ENCODE results near the gene ATP1A1. TPM values are rescaled to one million over a fixed set of nuclear protein-coding genes. Genes with fewer than 3 reads are reported as not detected.

The ATP1A1 gene
- total RNA-seq, 1 donor from 2014 or later = 216 TPM

- TF ChIP-seq CTCF (IDR thresholded peaks at IDR 0.05; ENCODE audit: insufficient read depth, low read length, poor library complexity, severe bottlenecking) = no peak
- Histone ChIP-seq H3K4me3 (ENCODE audit: low read depth, low read length) (no peak overlapping the region), H3K36me3 (ENCODE audit: control insufficient read depth, insufficient read depth, low read length) (peaks cover 6% of the 10 kb centered on the region)
These were observed 24.7 kb downstream of the ATP1A1 start for GRCh38 chr1:116397728-116398127.

GRCh38 chr1:116400780-116401179 is 27.7 kb downstream of the ATP1A1 start:
- TF ChIP-seq CTCF (IDR thresholded peaks at IDR 0.05; ENCODE audit: insufficient read depth, low read length, poor library complexity, severe bottlenecking) = no peak
- no peaks in the 10 kb centered on the region for H3K27me3 ChIP-seq (ENCODE audit: control insufficient read depth, insufficient read depth, low read length)
- DNase-seq (ENCODE audit: low read depth) = no peak
- no peak overlapping the region for H3K4me3 ChIP-seq (ENCODE audit: low read depth, low read length)
- H3K36me3 ChIP-seq (ENCODE audit: control insufficient read depth, insufficient read depth, low read length) = peaks cover 6% of the 10 kb centered on the region

More at GRCh38 chr1:116397728-116398127, 24.7 kb downstream of the ATP1A1 start:
- DNase-seq (ENCODE audit: low read depth) = no peak
- H3K27me3 ChIP-seq (ENCODE audit: control insufficient read depth, insufficient read depth, low read length) = no peaks in the 10 kb centered on the region

- TF ChIP-seq CTCF (IDR thresholded peaks at IDR 0.05; ENCODE audit: insufficient read depth, low read length, poor library complexity, severe bottlenecking) = no peak
- H3K4me3 ChIP-seq (ENCODE audit: low read depth, low read length) = no peak overlapping the region
- DNase-seq (ENCODE audit: low read depth) = no peak
- no peaks in the 10 kb centered on the region for H3K27me3 ChIP-seq (ENCODE audit: control insufficient read depth, insufficient read depth, low read length)
- peaks cover 6% of the 10 kb centered on the region for H3K36me3 ChIP-seq (ENCODE audit: control insufficient read depth, insufficient read depth, low read length)
These were observed 28.7 kb downstream of the ATP1A1 start for GRCh38 chr1:116401646-116402176.

- Histone ChIP-seq H3K27me3 (ENCODE audit: control insufficient read depth, insufficient read depth, low read length) (no peaks in the 10 kb centered on the region), H3K4me3 (ENCODE audit: low read depth, low read length) (no peak overlapping the region), H3K36me3 (ENCODE audit: control insufficient read depth, insufficient read depth, low read length) (peaks cover 6% of the 10 kb centered on the region)
- TF ChIP-seq CTCF (IDR thresholded peaks at IDR 0.05; ENCODE audit: insufficient read depth, low read length, poor library complexity, severe bottlenecking) = no peak
- DNase-seq (ENCODE audit: low read depth) = no peak
These were observed 29.3 kb downstream of the ATP1A1 start for GRCh38 chr1:116402333-116402732.

GRCh38 chr1:116403496-116404136 is 30.6 kb downstream of the ATP1A1 start:
- peaks cover under 1% of the 10 kb centered on the region for H3K36me3 ChIP-seq (ENCODE audit: control insufficient read depth, insufficient read depth, low read length)
- H3K4me3 ChIP-seq (ENCODE audit: low read depth, low read length) = no peak overlapping the region
- no peak for TF ChIP-seq CTCF (IDR thresholded peaks at IDR 0.05; ENCODE audit: insufficient read depth, low read length, poor library complexity, severe bottlenecking)
- DNase-seq (ENCODE audit: low read depth) = no peak
- H3K27me3 ChIP-seq (ENCODE audit: control insufficient read depth, insufficient read depth, low read length) = no peaks in the 10 kb centered on the region

- no peaks in the 10 kb centered on the region for H3K27me3 ChIP-seq (ENCODE audit: control insufficient read depth, insufficient read depth, low read length)
- no peak overlapping the region for H3K4me3 ChIP-seq (ENCODE audit: low read depth, low read length)
- no peak for DNase-seq (ENCODE audit: low read depth)
- no peaks in the 10 kb centered on the region for H3K36me3 ChIP-seq (ENCODE audit: control insufficient read depth, insufficient read depth, low read length)
- no peak for TF ChIP-seq CTCF (IDR thresholded peaks at IDR 0.05; ENCODE audit: insufficient read depth, low read length, poor library complexity, severe bottlenecking)
These were observed 31.7 kb downstream of the ATP1A1 start for GRCh38 chr1:116404699-116405098.
